Right lobe of liver (tissue), 4 donors: ENCODE measurements around the gene SNX10.

Experiments
- CTCF ChIP-seq, 4 donors: fragments of 200-600 bp in 3 of 4; fragments of 450-650 bp in 1 of 4; IDR thresholded peaks; one replicate each; pipeline versions ENCODE4 v1.5.1 to v1.8.0; 2016 to 2022; ENCODE audit warnings: antibody characterized with exemption in 4 of 4, mild to moderate bottlenecking in 2 of 4
- POLR2A ChIP-seq: fragments of 450-650 bp; IDR thresholded peaks from one replicate; pipeline ENCODE4 v1.6.1; 2017; ENCODE audit warnings: antibody characterized with exemption, mild to moderate bottlenecking
- donor health status: DM: no; HTN: no; CAD: no.
- donor health status: DM: no; HTN: no; CAD: no.
- donor health status: DM: no; HTN: yes; CAD: no.

GRCh38 chr7:26403640-26404039 lies 112.0 kb downstream of the SNX10 start:
- TF ChIP-seq POLR2A (no peak), CTCF (IDR thresholded peaks at IDR 0.05) (no peak)
